RWPE1 (cell line): ENCODE data around the gene ASCL1.

ENCODE experiments used
- CTCF ChIA-PET: fragments of 350-600 bp; sonication (Branson Sonifier 250); formaldehyde crosslinking; extraction: SDS; loops from one replicate; lab custom pipeline; 2021; lab: Yijun Ruan, JAX
- POLR2A ChIA-PET: fragments of 400-600 bp; formaldehyde crosslinking; extraction: SDS; loops from one replicate; lab custom pipeline; 2020; ENCODE audit warnings: antibody characterized with exemption; ENCODE audit not compliant: low non-redundant PET; lab: Yijun Ruan, JAX
- DNase-seq: peaks from one replicate; pipeline ENCODE4 v3.0.0; 2012; ENCODE audit warnings: low spot score
- H3K27ac ChIP-seq: fragments of 450-650 bp; 2 replicates; pipeline ENCODE4 v1.5.1; 2017
- CTCF ChIP-seq: fragments of 450-650 bp; conservative IDR thresholded peaks from 2 replicates; pipeline ENCODE4 v1.5.1; 2017; ENCODE audit warnings: low read depth, mild to moderate bottlenecking

ASCL1 gene

GRCh38 chr12:102980350-102980749 is 22.9 kb downstream of the ASCL1 start:
- CTCF ChIA-PET, result no interaction called here
- H3K27ac ChIP-seq, result no peak overlapping the region
- DNase-seq, result no peak
- POLR2A ChIA-PET, result no interaction called here
- no peak for TF ChIP-seq CTCF

- POLR2A ChIA-PET, result no interaction called here
These were observed 32.9 kb downstream of the ASCL1 start for GRCh38 chr12:102990419-102990818.

GRCh38 chr12:102992297-102992696 is 34.8 kb downstream of the ASCL1 start:
- CTCF ChIA-PET, result no interaction called here
- no peak for TF ChIP-seq CTCF
- DNase-seq, result no peak
- POLR2A ChIA-PET, result no interaction called here
- no peak overlapping the region for H3K27ac ChIP-seq

More at GRCh38 chr12:102990419-102990818, 32.9 kb downstream of the ASCL1 start:
- no peak for DNase-seq
- CTCF ChIA-PET, result no interaction called here
- H3K27ac ChIP-seq, result no peak overlapping the region
- no peak for TF ChIP-seq CTCF

- ChIA-PET CTCF (interaction anchor here (0.6 kb wide), 1 partner anchor 11 kb away, joined by 3 read pairs; no protein-coding TSS in a partner anchor), POLR2A (no interaction called here)
- TF ChIP-seq CTCF, result no peak
- DNase-seq, result no peak
- no peak overlapping the region for H3K27ac ChIP-seq
These were observed 35.2 kb downstream of the ASCL1 start for GRCh38 chr12:102992720-102993119.

- CTCF ChIA-PET, result interaction anchor here (0.6 kb wide), 1 partner anchor 10 kb away, joined by 3 read pairs; no protein-coding TSS in a partner anchor
- H3K27ac ChIP-seq, result no peak overlapping the region
- POLR2A ChIA-PET, result no interaction called here
- DNase-seq, result no peak
- TF ChIP-seq CTCF, result no peak
These were observed 36.1 kb downstream of the ASCL1 start for GRCh38 chr12:102993537-102993936.

GRCh38 chr12:102995372-102995771 is 37.9 kb downstream of the ASCL1 start:
- no peak for DNase-seq
- POLR2A ChIA-PET, result no interaction called here
- CTCF ChIA-PET, result no interaction called here
- H3K27ac ChIP-seq, result no peak overlapping the region
- no peak for TF ChIP-seq CTCF
